GM12878 (cell line): ENCODE measurements around the gene GRIK4. TPM values are rescaled to one million over a fixed set of nuclear protein-coding genes. Genes with fewer than 3 reads are reported as not detected.

Source experiments
- ATAC-seq: fragments of 200-7000 bp; cut with Tn5 transposase; 3 replicates; pipeline ENCODE4 v1.9.1; 2020; ENCODE audit warnings: mild to moderate bottlenecking, moderate library complexity
- BruUV-seq: library from RNA; stranded (reverse); fragments of 400-500 nt; replicated peaks from 2 replicates; lab custom pipeline; 2021; lab: Mats Ljungman, UMichigan
- CTCF ChIA-PET: fragments of 300-600 bp; sonication (Branson Sonifier 250); formaldehyde crosslinking; extraction: SDS; loops from one replicate; lab custom pipeline; 2021; ENCODE audit warnings: inconsistent platforms; lab: Yijun Ruan, JAX
- POLR2A ChIA-PET: fragments of 350-600 bp; formaldehyde crosslinking; extraction: SDS; loops from one replicate; lab custom pipeline; 2021; ENCODE audit warnings: inconsistent platforms; lab: Charles Lee
- RAD21 ChIA-PET: fragments of 300-600 bp; sonication (Branson Sonifier 250); formaldehyde crosslinking; loops from one replicate; lab custom pipeline; 2023; ENCODE audit warnings: antibody characterized with exemption; ENCODE audit not compliant: unreplicated experiment; lab: Charles Lee
- SMC1A ChIA-PET: fragments of 300-600 bp; sonication (Branson Sonifier 250); formaldehyde crosslinking; loops from one replicate; lab custom pipeline; 2023; ENCODE audit not compliant: unreplicated experiment, uncharacterized antibody; lab: Charles Lee
- DNase-seq: peaks from one replicate; pipeline ENCODE4 v3.0.0-alpha.2; 2011; ENCODE audit warnings: low read depth, low spot score
- FAIRE-seq: peaks from 3 replicates; lab custom pipeline; 2011; peaks lifted over from hg19 to GRCh38; lab: Jason Lieb, UNC
- H2AFZ ChIP-seq: 2 replicates; pipeline ENCODE4 v1.6.0; 2011; ENCODE audit warnings: low read depth, low read length, control low read depth; ENCODE audit not compliant: control insufficient read depth
- H3K27ac ChIP-seq: 2 replicates; pipeline ENCODE4 v1.5.1; 2011; ENCODE audit warnings: control low read depth; ENCODE audit not compliant: control insufficient read depth, insufficient read depth
- H3K27me3 ChIP-seq, 2 experiments: replicated peaks in 1 of 2; 2 replicates each; pipeline versions ENCODE4 v1.6.0 to v1.6.1; 2011; ENCODE audit warnings: low read length in 1 of 2; ENCODE audit not compliant: control insufficient read depth in 2 of 2, insufficient read depth in 2 of 2
- H3K36me3 ChIP-seq, 2 experiments: 2 replicates each; pipeline ENCODE4 v1.5.1; 2011; ENCODE audit warnings: low read length in 1 of 2; ENCODE audit not compliant: control insufficient read depth in 2 of 2, insufficient read depth in 2 of 2
- H3K4me1 ChIP-seq: 2 replicates; pipeline ENCODE4 v1.6.1; 2011; ENCODE audit warnings: mild to moderate bottlenecking, low read length, moderate library complexity, mixed read lengths; ENCODE audit not compliant: control insufficient read depth, insufficient read depth
- H3K4me2 ChIP-seq: 2 replicates; pipeline ENCODE4 v1.6.0; 2011; ENCODE audit warnings: control low read depth; ENCODE audit not compliant: control insufficient read depth, insufficient read depth
- H3K4me3 ChIP-seq: fragments of 200-600 bp; sonication (generic); 2 replicates; pipeline ENCODE4 v1.5.1; 2016
- H3K79me2 ChIP-seq: 2 replicates; pipeline ENCODE4 v1.6.0; 2011; ENCODE audit warnings: low read length; ENCODE audit not compliant: control insufficient read depth, insufficient read depth
- H3K9ac ChIP-seq: 2 replicates; pipeline ENCODE4 v1.8.0; 2011; ENCODE audit warnings: low read length, control low read depth, mixed read lengths; ENCODE audit not compliant: control insufficient read depth, insufficient read depth
- H3K9me3 ChIP-seq: replicated peaks from 3 replicates; pipeline ENCODE4 v1.5.1; 2011; ENCODE audit warnings: mild to moderate bottlenecking, low read length; ENCODE audit not compliant: control insufficient read depth, insufficient read depth
- H4K20me1 ChIP-seq: 2 replicates; pipeline ENCODE4 v1.6.0; 2011; ENCODE audit not compliant: control insufficient read depth, insufficient read depth
- WGBS: methylation state at CpG from one replicate; pipeline ENCODE4 v1.1.6; 2016; ENCODE audit warnings: low lambda C conversion rate; ENCODE audit not compliant: insufficient replicate concordance, insufficient coverage; ENCODE audit errors: missing lambda C conversion rate; 5-methylcytosine and 5-hydroxymethylcytosine counted together
- in situ Hi-C: fragments of 300-500 bp; cut with MboI; formaldehyde crosslinking; loops from 9 replicates; pipeline ENCODE4 v1.14.3; 2018; ENCODE audit warnings: mixed read lengths
- intact Hi-C: fragments of 100-400 bp; cut with micrococcal nuclease; formaldehyde crosslinking; loops from one replicate; pipeline ENCODE4 v1.14.2; 2022; ENCODE audit not compliant: unreplicated experiment
- polyA plus RNA-seq, 11 experiments: library from polyadenylated mRNA; depleted of rRNA in 4 of 11; unstranded in 6 of 11; stranded (reverse) in 5 of 11; fragments of >200 nt; fragmentation: Nextera tagmentation in 4 of 11; fragmentation: Illumina TruSeq in 1 of 11; extraction: Ambion mirVana in 4 of 11; extraction: Trizol in 1 of 11; gene quantifications; 1 replicate in 1 of 11; 2 replicates in 10 of 11; pipeline versions ENCODE4 v1.2.1 to v1.2.3, GENCODE V29; 2011 to 2016; ENCODE audit warnings: inconsistent platforms in 2 of 11, missing spikeins in 2 of 11, low read depth in 1 of 11
- total RNA-seq, 4 experiments: library from RNA; depleted of rRNA in 3 of 4; stranded (reverse); fragments of >200 nt in 3 of 4; fragmentation: Illumina TruSeq in 1 of 4; extraction: Trizol in 1 of 4; gene quantifications; 2 replicates each; pipeline versions ENCODE4 v1.2.1 to v1.2.3, GENCODE V29; 2013 to 2021
- TF ChIP-seq, protein P1 (sequence below): IDR thresholded peaks from 2 replicates; pipeline ENCODE4 v1.6.1; 2012; ENCODE audit warnings: mild to moderate bottlenecking, low read depth, low read length
- TF ChIP-seq, protein P2 (sequence below): fragments of 150-350 bp; IDR thresholded peaks from 2 replicates; pipeline ENCODE4 v1.6.1; 2016; ENCODE audit warnings: low read depth, low read length

GRIK4 gene
- total and polyA plus RNA-seq, 10 of the 15 experiments (the other 5 are each of a cell fraction or from before 2014, with no cell fraction given): 0.33 to 3.6 (median 0.72) TPM

DNA sequence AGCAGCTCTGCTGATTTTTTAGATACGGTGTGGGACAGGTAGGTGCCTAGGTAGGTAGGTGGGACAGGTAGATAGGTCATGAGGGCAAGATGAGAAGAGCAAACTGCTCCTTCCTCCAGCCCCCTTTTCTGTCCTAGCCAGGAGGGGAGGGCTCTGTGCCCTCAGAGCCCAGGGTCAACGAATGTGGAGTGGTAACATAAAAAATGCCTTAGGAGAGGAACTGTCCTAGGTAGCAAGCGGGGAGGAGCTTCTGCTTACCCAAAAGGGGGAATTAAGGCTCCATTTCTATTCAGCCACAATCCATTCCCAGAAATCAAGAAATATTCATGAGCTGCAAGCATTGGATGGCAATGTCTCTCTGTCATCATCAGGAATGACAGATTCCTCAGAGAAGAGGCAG, 234.8 kb downstream of the GRIK4 start:
- Histone ChIP-seq H2AFZ (no peak overlapping the region), H3K79me2 (no peaks in the 10 kb centered on the region), H3K36me3 (no peaks in the 10 kb centered on the region), H3K27me3 (no peaks in the 10 kb centered on the region), H3K27ac (no peak overlapping the region), H4K20me1 (no peaks in the 10 kb centered on the region), H3K9ac (no peak overlapping the region), H3K4me3 (no peak overlapping the region), H3K4me1 (no peaks in the 10 kb centered on the region), H3K9me3 (no peaks in the 10 kb centered on the region), H3K4me2 (no peak overlapping the region)
- TF ChIP-seq, protein P1, sequence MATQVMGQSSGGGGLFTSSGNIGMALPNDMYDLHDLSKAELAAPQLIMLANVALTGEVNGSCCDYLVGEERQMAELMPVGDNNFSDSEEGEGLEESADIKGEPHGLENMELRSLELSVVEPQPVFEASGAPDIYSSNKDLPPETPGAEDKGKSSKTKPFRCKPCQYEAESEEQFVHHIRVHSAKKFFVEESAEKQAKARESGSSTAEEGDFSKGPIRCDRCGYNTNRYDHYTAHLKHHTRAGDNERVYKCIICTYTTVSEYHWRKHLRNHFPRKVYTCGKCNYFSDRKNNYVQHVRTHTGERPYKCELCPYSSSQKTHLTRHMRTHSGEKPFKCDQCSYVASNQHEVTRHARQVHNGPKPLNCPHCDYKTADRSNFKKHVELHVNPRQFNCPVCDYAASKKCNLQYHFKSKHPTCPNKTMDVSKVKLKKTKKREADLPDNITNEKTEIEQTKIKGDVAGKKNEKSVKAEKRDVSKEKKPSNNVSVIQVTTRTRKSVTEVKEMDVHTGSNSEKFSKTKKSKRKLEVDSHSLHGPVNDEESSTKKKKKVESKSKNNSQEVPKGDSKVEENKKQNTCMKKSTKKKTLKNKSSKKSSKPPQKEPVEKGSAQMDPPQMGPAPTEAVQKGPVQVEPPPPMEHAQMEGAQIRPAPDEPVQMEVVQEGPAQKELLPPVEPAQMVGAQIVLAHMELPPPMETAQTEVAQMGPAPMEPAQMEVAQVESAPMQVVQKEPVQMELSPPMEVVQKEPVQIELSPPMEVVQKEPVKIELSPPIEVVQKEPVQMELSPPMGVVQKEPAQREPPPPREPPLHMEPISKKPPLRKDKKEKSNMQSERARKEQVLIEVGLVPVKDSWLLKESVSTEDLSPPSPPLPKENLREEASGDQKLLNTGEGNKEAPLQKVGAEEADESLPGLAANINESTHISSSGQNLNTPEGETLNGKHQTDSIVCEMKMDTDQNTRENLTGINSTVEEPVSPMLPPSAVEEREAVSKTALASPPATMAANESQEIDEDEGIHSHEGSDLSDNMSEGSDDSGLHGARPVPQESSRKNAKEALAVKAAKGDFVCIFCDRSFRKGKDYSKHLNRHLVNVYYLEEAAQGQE: peak; percentile 62; the same call in 1 of the 2 replicates
- TF ChIP-seq, protein P2, sequence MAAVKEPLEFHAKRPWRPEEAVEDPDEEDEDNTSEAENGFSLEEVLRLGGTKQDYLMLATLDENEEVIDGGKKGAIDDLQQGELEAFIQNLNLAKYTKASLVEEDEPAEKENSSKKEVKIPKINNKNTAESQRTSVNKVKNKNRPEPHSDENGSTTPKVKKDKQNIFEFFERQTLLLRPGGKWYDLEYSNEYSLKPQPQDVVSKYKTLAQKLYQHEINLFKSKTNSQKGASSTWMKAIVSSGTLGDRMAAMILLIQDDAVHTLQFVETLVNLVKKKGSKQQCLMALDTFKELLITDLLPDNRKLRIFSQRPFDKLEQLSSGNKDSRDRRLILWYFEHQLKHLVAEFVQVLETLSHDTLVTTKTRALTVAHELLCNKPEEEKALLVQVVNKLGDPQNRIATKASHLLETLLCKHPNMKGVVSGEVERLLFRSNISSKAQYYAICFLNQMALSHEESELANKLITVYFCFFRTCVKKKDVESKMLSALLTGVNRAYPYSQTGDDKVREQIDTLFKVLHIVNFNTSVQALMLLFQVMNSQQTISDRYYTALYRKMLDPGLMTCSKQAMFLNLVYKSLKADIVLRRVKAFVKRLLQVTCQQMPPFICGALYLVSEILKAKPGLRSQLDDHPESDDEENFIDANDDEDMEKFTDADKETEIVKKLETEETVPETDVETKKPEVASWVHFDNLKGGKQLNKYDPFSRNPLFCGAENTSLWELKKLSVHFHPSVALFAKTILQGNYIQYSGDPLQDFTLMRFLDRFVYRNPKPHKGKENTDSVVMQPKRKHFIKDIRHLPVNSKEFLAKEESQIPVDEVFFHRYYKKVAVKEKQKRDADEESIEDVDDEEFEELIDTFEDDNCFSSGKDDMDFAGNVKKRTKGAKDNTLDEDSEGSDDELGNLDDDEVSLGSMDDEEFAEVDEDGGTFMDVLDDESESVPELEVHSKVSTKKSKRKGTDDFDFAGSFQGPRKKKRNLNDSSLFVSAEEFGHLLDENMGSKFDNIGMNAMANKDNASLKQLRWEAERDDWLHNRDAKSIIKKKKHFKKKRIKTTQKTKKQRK: no peak
- ChIA-PET CTCF (interaction anchor here (1.7 to 2.6 kb wide), 2 partner anchors 62 to 166 kb away, joined by 3 to 10 read pairs; no protein-coding TSS in a partner anchor), RAD21 (no interaction called here), SMC1A (interaction anchor here (1.2 to 1.3 kb wide), 2 partner anchors 12 to 61 kb away, joined by 3 to 4 read pairs; no protein-coding TSS in a partner anchor), POLR2A (no interaction called here)
- no TSS peak for BruUV-seq
- intact Hi-C loops (no loop called here), in situ Hi-C loops (no loop called here)
- WGBS: 14% methylated on average over 3 of the region's 3 CpGs
- ATAC-seq: no peak
- FAIRE-seq: no peak
- no peak for DNase-seq
